HEK293 (cell line): ENCODE data around the gene ANKRD40.
A peak's percentile ranks its signal among the peaks of the same experiment; 100 is the strongest.

ENCODE experiments used
- BCL11B ChIP-seq: fragments of 450-650 bp; formaldehyde crosslinking; IDR thresholded peaks from 2 replicates; pipeline ENCODE4 v1.5.1; 2016; ENCODE audit warnings: low read depth, missing biosample characterization, missing genetic modification characterization
- GLIS2 ChIP-seq: fragments of 450-650 bp; formaldehyde crosslinking; IDR thresholded peaks from 2 replicates; pipeline ENCODE4 v1.5.1; 2016; ENCODE audit warnings: missing biosample characterization, missing genetic modification characterization
- HOXC10 ChIP-seq: sonication (generic); formaldehyde crosslinking; IDR thresholded peaks from 2 replicates; pipeline ENCODE4 v1.8.1; 2023; ENCODE audit warnings: mild to moderate bottlenecking, missing genetic modification reagents
- KLF1 ChIP-seq: fragments of 450-650 bp; formaldehyde crosslinking; IDR thresholded peaks from 2 replicates; pipeline ENCODE4 v1.5.1; 2016; ENCODE audit warnings: missing biosample characterization, missing genetic modification characterization
- MYNN ChIP-seq: fragments of 450-650 bp; formaldehyde crosslinking; IDR thresholded peaks from 2 replicates; pipeline ENCODE4 v1.5.1; 2016; ENCODE audit warnings: missing biosample characterization, missing genetic modification characterization, borderline replicate concordance
- SCRT2 ChIP-seq: fragments of 450-650 bp; formaldehyde crosslinking; IDR thresholded peaks from 2 replicates; pipeline ENCODE4 v1.5.1; 2016; ENCODE audit warnings: missing biosample characterization, missing genetic modification characterization
- YY1 ChIP-seq: fragments of 450-650 bp; formaldehyde crosslinking; IDR thresholded peaks from 2 replicates; pipeline ENCODE4 v1.5.1; 2018; ENCODE audit warnings: missing biosample characterization, missing genetic modification characterization
- ZBTB20 ChIP-seq: fragments of 450-650 bp; formaldehyde crosslinking; IDR thresholded peaks from 2 replicates; pipeline ENCODE4 v1.5.1; 2016; ENCODE audit warnings: missing biosample characterization, missing genetic modification characterization
- ZEB2 ChIP-seq: fragments of 450-650 bp; formaldehyde crosslinking; IDR thresholded peaks from 2 replicates; pipeline ENCODE4 v1.5.1; 2016; ENCODE audit warnings: missing biosample characterization, missing genetic modification characterization
- ZFHX2 ChIP-seq: fragments of 450-650 bp; formaldehyde crosslinking; conservative IDR thresholded peaks from 2 replicates; pipeline ENCODE4 v1.5.1; 2016; ENCODE audit warnings: missing biosample characterization, missing genetic modification characterization
- ZNF157 ChIP-seq: fragments of 450-650 bp; formaldehyde crosslinking; IDR thresholded peaks from 2 replicates; pipeline ENCODE4 v1.5.1; 2016; ENCODE audit warnings: missing biosample characterization, missing genetic modification characterization
- ZNF211 ChIP-seq: fragments of 450-650 bp; formaldehyde crosslinking; IDR thresholded peaks from 2 replicates; pipeline ENCODE4 v1.5.1; 2016; ENCODE audit warnings: low read depth, missing biosample characterization, missing genetic modification characterization
- ZNF221 ChIP-seq: fragments of 450-650 bp; formaldehyde crosslinking; IDR thresholded peaks from 2 replicates; pipeline ENCODE4 v1.5.1; 2017; ENCODE audit warnings: missing biosample characterization, missing genetic modification characterization, borderline replicate concordance
- ZNF266 ChIP-seq: fragments of 450-650 bp; formaldehyde crosslinking; IDR thresholded peaks from 2 replicates; pipeline ENCODE4 v1.5.1; 2016; ENCODE audit warnings: missing biosample characterization, missing genetic modification characterization, low read depth
- ZNF398 ChIP-seq: fragments of 450-650 bp; formaldehyde crosslinking; IDR thresholded peaks from 2 replicates; pipeline ENCODE4 v1.5.1; 2017; ENCODE audit warnings: missing biosample characterization, missing genetic modification characterization
- ZNF416 ChIP-seq: fragments of 450-650 bp; formaldehyde crosslinking; IDR thresholded peaks from 2 replicates; pipeline ENCODE4 v1.5.1; 2016; ENCODE audit warnings: missing biosample characterization, missing genetic modification characterization
- ZNF423 ChIP-seq: fragments of 450-650 bp; formaldehyde crosslinking; IDR thresholded peaks from 2 replicates; pipeline ENCODE4 v1.5.1; 2016; ENCODE audit warnings: missing biosample characterization, missing genetic modification characterization
- ZNF473 ChIP-seq: fragments of 450-650 bp; formaldehyde crosslinking; IDR thresholded peaks from 2 replicates; pipeline ENCODE4 v1.5.1; 2017; ENCODE audit warnings: missing biosample characterization, missing genetic modification characterization
- ZNF513 ChIP-seq: fragments of 450-650 bp; IDR thresholded peaks from 2 replicates; pipeline ENCODE4 v1.5.1; 2018; ENCODE audit warnings: missing biosample characterization, missing genetic modification characterization
- ZNF518A ChIP-seq: fragments of 450-650 bp; formaldehyde crosslinking; conservative IDR thresholded peaks from 2 replicates; pipeline ENCODE4 v1.5.1; 2016; ENCODE audit warnings: low read depth, missing biosample characterization, missing genetic modification characterization
- ZNF521 ChIP-seq: fragments of 450-650 bp; formaldehyde crosslinking; IDR thresholded peaks from 2 replicates; pipeline ENCODE4 v1.5.1; 2017; ENCODE audit warnings: missing biosample characterization, mild to moderate bottlenecking, missing genetic modification characterization
- ZNF529 ChIP-seq: fragments of 450-650 bp; formaldehyde crosslinking; IDR thresholded peaks from 2 replicates; pipeline ENCODE4 v1.5.1; 2017; ENCODE audit warnings: missing genetic modification characterization, missing biosample characterization; ENCODE audit not compliant: insufficient replicate concordance
- ZNF600 ChIP-seq: fragments of 450-650 bp; formaldehyde crosslinking; IDR thresholded peaks from 2 replicates; pipeline ENCODE4 v1.5.1; 2016; ENCODE audit warnings: missing biosample characterization, missing genetic modification characterization
- ZNF645 ChIP-seq: fragments of 450-650 bp; formaldehyde crosslinking; IDR thresholded peaks from 2 replicates; pipeline ENCODE4; 2016; ENCODE audit warnings: missing biosample characterization, missing genetic modification characterization
- ZNF707 ChIP-seq: fragments of 450-650 bp; formaldehyde crosslinking; IDR thresholded peaks from 2 replicates; pipeline ENCODE4 v1.5.1; 2016; ENCODE audit warnings: missing biosample characterization, missing genetic modification characterization
- ZNF768 ChIP-seq: fragments of 450-650 bp; formaldehyde crosslinking; IDR thresholded peaks from 2 replicates; pipeline ENCODE4 v1.5.1; 2018; ENCODE audit warnings: missing biosample characterization, mild to moderate bottlenecking, missing genetic modification characterization
- ZNF792 ChIP-seq: fragments of 450-650 bp; formaldehyde crosslinking; IDR thresholded peaks from 2 replicates; pipeline ENCODE4 v1.5.1; 2016; ENCODE audit warnings: missing biosample characterization, missing genetic modification characterization
- ZSCAN23 ChIP-seq: fragments of 450-650 bp; formaldehyde crosslinking; IDR thresholded peaks from 2 replicates; pipeline ENCODE4 v1.5.1; 2016; ENCODE audit warnings: missing biosample characterization, missing genetic modification characterization
- ZSCAN4 ChIP-seq: fragments of 450-650 bp; formaldehyde crosslinking; IDR thresholded peaks from 2 replicates; pipeline ENCODE4 v1.5.1; 2017; ENCODE audit warnings: missing biosample characterization, missing genetic modification characterization

ANKRD40 gene

GRCh38 chr17:50725769-50726655 lies 18.3 kb upstream of the ANKRD40 start (continued):
- TF ChIP-seq MYNN (tag by site-specific recombination) (no peak), ZNF521 (tag by site-specific recombination) (no peak), ZFHX2 (tag by site-specific recombination) (peak; percentile 40; the same call in 1 of the 2 replicates), ZNF768 (tag by site-specific recombination) (no peak), ZSCAN4 (tag by site-specific recombination) (no peak), ZNF157 (no peak), ZNF529 (tag by site-specific recombination) (no peak), ZNF645 (tag by site-specific recombination) (no peak), ZNF423 (tag by site-specific recombination) (no peak), ZNF518A (no peak), GLIS2 (tag by site-specific recombination) (no peak), ZNF473 (tag by site-specific recombination) (no peak), ZNF398 (no peak), YY1 (tag by site-specific recombination) (no peak), KLF1 (tag by site-specific recombination) (no peak), ZNF707 (no peak), ZSCAN23 (no peak), ZNF792 (tag by site-specific recombination) (no peak), ZNF513 (tag by site-specific recombination) (no peak), ZEB2 (0 out of 2 replicates have a peak, but pooled peaks have one; percentile 9), ZNF211 (tag by site-specific recombination) (no peak), ZNF221 (no peak), ZNF266 (tag by site-specific recombination) (no peak), BCL11B (tag by site-specific recombination) (no peak), ZNF416 (tag by site-specific recombination) (no peak), ZNF600 (tag by site-specific recombination) (peak; percentile 54), HOXC10 (no peak), ZBTB20 (tag by site-specific recombination) (no peak), SCRT2 (tag by site-specific recombination) (peak; percentile 95)
